Nephron (organoid): ENCODE results near the gene DOCK2.

Source experiments
- H3K27ac Mint-ChIP-seq, 3 experiments: 2 replicates each; pipeline ENCODE4 v1.8.0; 2020; ENCODE audit warnings: mixed read lengths in 3 of 3, mild to moderate bottlenecking in 2 of 3, moderate library complexity in 1 of 3
- H3K27me3 Mint-ChIP-seq: 2 replicates; pipeline ENCODE4 v1.8.0; 2021; ENCODE audit warnings: low read depth, mild to moderate bottlenecking, moderate library complexity, mixed read lengths
- H3K36me3 Mint-ChIP-seq: 2 replicates; pipeline ENCODE4 v1.8.0; 2020; ENCODE audit warnings: low read depth, mixed read lengths
- H3K4me1 Mint-ChIP-seq: 2 replicates; pipeline ENCODE4 v1.8.0; 2020; ENCODE audit warnings: mixed read lengths
- H3K4me3 Mint-ChIP-seq, 3 experiments: 2 replicates each; pipeline ENCODE4 v1.8.0; 2020; ENCODE audit warnings: mild to moderate bottlenecking in 3 of 3, mixed read lengths in 3 of 3, moderate library complexity in 2 of 3
- H3K9me3 Mint-ChIP-seq: 2 replicates; pipeline ENCODE4 v1.8.0; 2020; ENCODE audit warnings: mixed read lengths
- TF ChIP-seq, protein P1 (sequence below), 3 experiments: fragments of 200-600 bp; sonication (generic); IDR thresholded peaks; one replicate each; pipeline ENCODE4 v1.5.0; 2021; ENCODE audit warnings: antibody characterized with exemption in 3 of 3; ENCODE audit not compliant: unreplicated experiment in 3 of 3

DOCK2 gene

DNA sequence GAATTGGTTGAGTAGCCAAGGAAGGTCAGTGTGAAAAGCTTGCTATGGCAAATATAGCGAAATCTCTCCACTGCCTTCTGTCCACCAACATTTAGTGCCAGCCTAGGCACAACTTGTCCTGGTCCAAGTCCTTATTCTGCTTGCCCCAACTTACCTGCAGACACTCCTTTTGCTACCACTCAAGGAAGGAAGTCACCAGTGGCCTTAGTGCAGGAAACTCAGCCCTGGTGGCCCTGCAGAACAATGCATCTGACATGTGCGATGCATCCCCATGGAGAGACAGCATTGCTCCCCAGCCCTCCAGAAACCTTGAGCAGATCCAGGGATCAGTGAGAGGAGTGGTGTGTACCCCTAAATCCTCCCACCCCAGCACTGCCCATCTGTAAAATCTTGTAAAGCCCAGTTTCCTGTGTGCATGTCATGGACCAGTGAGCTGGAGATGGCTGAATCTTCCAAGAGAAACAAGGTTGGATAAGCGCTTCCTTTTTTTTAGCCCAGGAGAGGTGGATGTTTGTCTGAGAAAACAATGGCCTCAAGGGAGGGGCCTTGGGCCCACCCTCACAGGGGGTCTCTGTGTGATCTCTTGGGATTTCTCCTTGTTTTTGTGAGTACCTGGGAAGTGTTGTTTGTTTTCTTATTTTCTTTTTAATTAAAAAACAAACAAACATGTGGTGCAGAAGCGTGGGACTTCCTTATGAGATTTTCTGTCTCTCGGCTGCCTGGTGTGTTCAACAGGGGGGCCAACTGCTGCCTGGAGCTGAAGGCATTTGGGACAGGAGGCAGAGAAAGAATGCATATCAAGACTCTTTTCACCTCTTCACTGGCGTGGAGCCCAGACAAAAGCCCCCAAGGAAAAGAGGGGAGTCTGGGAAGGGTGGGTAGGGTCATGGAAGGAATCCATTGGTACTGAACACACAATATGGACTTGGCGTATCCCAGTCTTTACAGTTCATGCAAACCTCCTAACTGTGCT is 472.3 kb downstream of the DOCK2 start:
- Mint-ChIP-seq H3K36me3 (no peaks in the 10 kb centered on the region), H3K9me3 (no peaks in the 10 kb centered on the region), H3K27ac (no peak overlapping the region), H3K4me3 (no peak overlapping the region), H3K4me1 (no peaks in the 10 kb centered on the region), H3K27me3 (peaks cover 23% of the 10 kb centered on the region)
- TF ChIP-seq, protein P1, sequence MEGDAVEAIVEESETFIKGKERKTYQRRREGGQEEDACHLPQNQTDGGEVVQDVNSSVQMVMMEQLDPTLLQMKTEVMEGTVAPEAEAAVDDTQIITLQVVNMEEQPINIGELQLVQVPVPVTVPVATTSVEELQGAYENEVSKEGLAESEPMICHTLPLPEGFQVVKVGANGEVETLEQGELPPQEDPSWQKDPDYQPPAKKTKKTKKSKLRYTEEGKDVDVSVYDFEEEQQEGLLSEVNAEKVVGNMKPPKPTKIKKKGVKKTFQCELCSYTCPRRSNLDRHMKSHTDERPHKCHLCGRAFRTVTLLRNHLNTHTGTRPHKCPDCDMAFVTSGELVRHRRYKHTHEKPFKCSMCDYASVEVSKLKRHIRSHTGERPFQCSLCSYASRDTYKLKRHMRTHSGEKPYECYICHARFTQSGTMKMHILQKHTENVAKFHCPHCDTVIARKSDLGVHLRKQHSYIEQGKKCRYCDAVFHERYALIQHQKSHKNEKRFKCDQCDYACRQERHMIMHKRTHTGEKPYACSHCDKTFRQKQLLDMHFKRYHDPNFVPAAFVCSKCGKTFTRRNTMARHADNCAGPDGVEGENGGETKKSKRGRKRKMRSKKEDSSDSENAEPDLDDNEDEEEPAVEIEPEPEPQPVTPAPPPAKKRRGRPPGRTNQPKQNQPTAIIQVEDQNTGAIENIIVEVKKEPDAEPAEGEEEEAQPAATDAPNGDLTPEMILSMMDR (IDR thresholded peaks at IDR 0.05; ENCODE audit: unreplicated experiment in 3 of 3), result no peak

GRCh38 chr5:170110403-170111087 is 473.5 kb downstream of the DOCK2 start:
- Mint-ChIP-seq H3K9me3 (no peaks in the 10 kb centered on the region), H3K36me3 (no peaks in the 10 kb centered on the region), H3K27me3 (peaks cover 23% of the 10 kb centered on the region), H3K27ac (no peak overlapping the region), H3K4me3 (no peak overlapping the region), H3K4me1 (no peaks in the 10 kb centered on the region)
- TF ChIP-seq, protein P1 (IDR thresholded peaks at IDR 0.05; ENCODE audit: unreplicated experiment in 3 of 3), result no peak

DNA sequence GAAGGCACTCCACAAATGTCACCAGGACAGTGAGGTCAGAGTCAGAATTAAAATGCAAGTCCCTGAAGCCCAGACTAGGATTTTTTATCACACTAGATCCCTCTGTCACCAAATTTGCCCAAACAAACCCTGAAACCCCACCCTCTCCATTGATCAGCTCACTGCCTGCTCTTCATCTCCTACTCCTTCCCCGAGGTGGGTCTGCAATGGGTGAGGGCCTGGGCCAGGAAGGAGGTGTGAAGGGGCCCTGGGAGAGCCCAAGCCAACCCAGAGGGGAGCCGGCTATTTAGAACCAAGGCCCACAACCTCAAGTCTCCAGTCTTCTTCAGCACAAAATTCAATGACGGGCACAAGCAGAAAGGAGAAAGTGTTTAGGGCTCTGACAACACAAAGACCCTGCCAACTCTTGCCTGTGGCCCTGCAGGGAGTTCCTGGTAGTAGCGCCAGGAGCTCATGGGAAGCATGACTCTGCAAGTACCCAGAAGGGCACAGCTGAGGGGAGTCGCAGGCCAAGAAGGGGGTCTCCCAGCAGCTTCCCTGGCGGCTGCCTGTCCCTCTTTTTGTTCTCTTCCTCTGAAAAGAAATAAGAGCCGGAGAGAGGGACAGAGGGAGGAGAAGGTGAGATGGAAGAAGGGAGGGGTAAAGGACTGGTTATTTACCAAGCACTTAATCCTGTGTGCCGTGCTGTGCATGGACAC is 474.2 kb downstream of the DOCK2 start:
- H3K4me1 Mint-ChIP-seq, result no peaks in the 10 kb centered on the region
- peaks cover 23% of the 10 kb centered on the region for H3K27me3 Mint-ChIP-seq
- TF ChIP-seq, protein P1 (IDR thresholded peaks at IDR 0.05; ENCODE audit: unreplicated experiment in 3 of 3), result no peak
- H3K27ac Mint-ChIP-seq, result no peak overlapping the region
- H3K4me3 Mint-ChIP-seq, result no peak overlapping the region
- H3K36me3 Mint-ChIP-seq, result no peaks in the 10 kb centered on the region
- H3K9me3 Mint-ChIP-seq, result no peaks in the 10 kb centered on the region

DNA sequence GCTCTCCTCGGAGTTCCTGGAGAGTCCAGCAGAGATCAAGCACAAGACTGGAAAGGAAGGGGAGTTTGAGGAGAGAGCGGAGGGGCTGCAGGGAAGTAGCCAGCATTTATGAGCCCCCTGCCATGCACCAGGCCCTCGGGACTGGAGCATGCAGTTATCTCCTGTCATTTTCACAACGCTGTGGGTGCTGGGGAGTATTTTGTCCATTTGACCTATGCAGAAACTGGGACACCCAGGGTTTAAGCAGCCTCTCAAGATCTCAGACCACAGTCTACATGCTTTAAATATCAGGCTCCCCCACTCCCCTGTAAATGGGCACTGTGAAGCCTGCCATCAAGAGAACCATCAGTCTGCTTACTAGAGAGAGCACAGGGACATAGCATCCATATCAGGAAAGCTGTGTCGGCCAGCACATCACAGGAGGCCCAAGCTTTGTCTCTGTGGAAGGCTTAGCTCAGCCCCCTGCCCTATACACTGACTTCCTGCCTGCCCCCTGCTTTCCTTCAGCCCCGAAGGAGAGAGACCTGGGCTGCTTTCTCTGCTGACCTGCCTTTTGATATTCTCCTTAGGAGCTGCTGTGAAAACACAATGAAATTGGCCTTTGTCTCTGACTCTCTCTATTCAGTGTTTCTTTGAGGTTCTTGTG is 475.9 kb downstream of the DOCK2 start:
- no peak overlapping the region for H3K4me3 Mint-ChIP-seq
- TF ChIP-seq, protein P1 (IDR thresholded peaks at IDR 0.05; ENCODE audit: unreplicated experiment in 3 of 3), result no peak
- H3K27me3 Mint-ChIP-seq, result peaks cover 11% of the 10 kb centered on the region
- no peaks in the 10 kb centered on the region for H3K4me1 Mint-ChIP-seq
- no peaks in the 10 kb centered on the region for H3K36me3 Mint-ChIP-seq
- no peak overlapping the region for H3K27ac Mint-ChIP-seq
- H3K9me3 Mint-ChIP-seq, result no peaks in the 10 kb centered on the region

GRCh38 chr5:170113522-170113900 is 476.4 kb downstream of the DOCK2 start:
- no peaks in the 10 kb centered on the region for H3K4me1 Mint-ChIP-seq
- H3K36me3 Mint-ChIP-seq, result no peaks in the 10 kb centered on the region
- H3K27ac Mint-ChIP-seq, result no peak overlapping the region
- peaks cover 16% of the 10 kb centered on the region for H3K27me3 Mint-ChIP-seq
- H3K4me3 Mint-ChIP-seq, result no peak overlapping the region
- H3K9me3 Mint-ChIP-seq, result no peaks in the 10 kb centered on the region
- TF ChIP-seq, protein P1 (IDR thresholded peaks at IDR 0.05; ENCODE audit: unreplicated experiment in 3 of 3), result no peak
